ENCODE data around the gene DSG2. TPM values are rescaled to one million over a fixed set of nuclear protein-coding genes. Genes with fewer than 3 reads are reported as not detected.

Gene DSG2
- total and polyA plus RNA-seq, 3 experiments from 2014 or later, result 0.03 to 0.09 (median 0.07) TPM

- no peaks in the 10 kb centered on the region for H3K9me3 ChIP-seq (ENCODE audit: low read length)
- CTCF ChIA-PET, result no interaction called here
- H3K36me3 Mint-ChIP-seq, result no peaks in the 10 kb centered on the region
- no peak overlapping the region for H3K27ac ChIP-seq (ENCODE audit: low read depth, low read length)
- no peaks in the 10 kb centered on the region for H3K36me3 ChIP-seq (ENCODE audit: insufficient read depth, low read length)
- H3K4me3 Mint-ChIP-seq, result no peak overlapping the region
- POLR2A ChIA-PET, result no interaction called here
- no peak overlapping the region for H3K4me3 ChIP-seq (ENCODE audit: low read length)
- H3K4me1 Mint-ChIP-seq, result no peaks in the 10 kb centered on the region
- H3K27me3 ChIP-seq (ENCODE audit: insufficient read depth, low read length, poor library complexity, severe bottlenecking), result no peaks in the 10 kb centered on the region
- no peaks in the 10 kb centered on the region for H3K9me3 Mint-ChIP-seq
- no peaks in the 10 kb centered on the region for H3K4me1 ChIP-seq (ENCODE audit: insufficient read depth, low read length)
- H3K27me3 Mint-ChIP-seq, result peaks cover 1 to 3% of the 10 kb centered on the region in 2 donors
- DNase-seq, result no peak
- no peak overlapping the region for H3K27ac Mint-ChIP-seq
These were observed 13.5 kb upstream of the DSG2 start for GRCh38 chr18:31484461-31484860.

- Histone ChIP-seq H3K4me3 (ENCODE audit: low read length) (no peak overlapping the region), H3K9me3 (ENCODE audit: low read length) (no peaks in the 10 kb centered on the region), H3K4me1 (ENCODE audit: insufficient read depth, low read length) (no peaks in the 10 kb centered on the region), H3K27me3 (ENCODE audit: insufficient read depth, low read length, poor library complexity, severe bottlenecking) (no peaks in the 10 kb centered on the region), H3K36me3 (ENCODE audit: insufficient read depth, low read length) (no peaks in the 10 kb centered on the region), H3K27ac (ENCODE audit: low read depth, low read length) (no peak overlapping the region)
- Mint-ChIP-seq H3K36me3 (no peaks in the 10 kb centered on the region), H3K4me1 (no peaks in the 10 kb centered on the region), H3K27me3 (peaks cover 1 to 3% of the 10 kb centered on the region in 2 donors), H3K4me3 (no peak overlapping the region), H3K27ac (no peak overlapping the region), H3K9me3 (no peaks in the 10 kb centered on the region)
- POLR2A ChIA-PET, result no interaction called here
- CTCF ChIA-PET, result no interaction called here
- no peak for DNase-seq
These were observed 11.8 kb upstream of the DSG2 start for GRCh38 chr18:31486165-31486564.

- H3K27me3 ChIP-seq (ENCODE audit: insufficient read depth, low read length, poor library complexity, severe bottlenecking), result no peaks in the 10 kb centered on the region
- Mint-ChIP-seq H3K4me3 (no peak overlapping the region), H3K27ac (no peak overlapping the region), H3K4me1 (no peaks in the 10 kb centered on the region), H3K36me3 (no peaks in the 10 kb centered on the region), H3K27me3 (peaks cover 3% of the 10 kb centered on the region in 2 donors), H3K9me3 (peaks cover 0 to 2% (median 0%) of the 10 kb centered on the region in 5 donors)
- H3K4me3 ChIP-seq (ENCODE audit: low read length), result no peak overlapping the region
- no peaks in the 10 kb centered on the region for H3K4me1 ChIP-seq (ENCODE audit: insufficient read depth, low read length)
- no peaks in the 10 kb centered on the region for H3K36me3 ChIP-seq (ENCODE audit: insufficient read depth, low read length)
- H3K27ac ChIP-seq (ENCODE audit: low read depth, low read length), result no peak overlapping the region
- POLR2A ChIA-PET, result no interaction called here
- no peak for DNase-seq
- CTCF ChIA-PET, result no interaction called here
- H3K9me3 ChIP-seq (ENCODE audit: low read length), result no peaks in the 10 kb centered on the region
These were observed 10.5 kb upstream of the DSG2 start for GRCh38 chr18:31487246-31488015.

GRCh38 chr18:31489311-31489710 lies 8.7 kb upstream of the DSG2 start:
- H3K36me3 Mint-ChIP-seq, result no peaks in the 10 kb centered on the region
- POLR2A ChIA-PET, result no interaction called here

GRCh38 chr18:31490387-31490786 lies 7.6 kb upstream of the DSG2 start:
- Mint-ChIP-seq H3K27me3 (peaks cover 1 to 10% of the 10 kb centered on the region in 2 donors), H3K27ac (no peak overlapping the region), H3K4me3 (no peak overlapping the region), H3K36me3 (no peaks in the 10 kb centered on the region), H3K9me3 (peaks cover 0 to 2% (median 0%) of the 10 kb centered on the region in 5 donors), H3K4me1 (no peaks in the 10 kb centered on the region)
- no peaks in the 10 kb centered on the region for H3K4me1 ChIP-seq (ENCODE audit: insufficient read depth, low read length)
- H3K4me3 ChIP-seq (ENCODE audit: low read length), result no peak overlapping the region
- no peaks in the 10 kb centered on the region for H3K36me3 ChIP-seq (ENCODE audit: insufficient read depth, low read length)
- H3K27me3 ChIP-seq (ENCODE audit: insufficient read depth, low read length, poor library complexity, severe bottlenecking), result no peaks in the 10 kb centered on the region
- H3K9me3 ChIP-seq (ENCODE audit: low read length), result no peaks in the 10 kb centered on the region
- no peak for DNase-seq
- POLR2A ChIA-PET, result no interaction called here
- CTCF ChIA-PET, result no interaction called here
- H3K27ac ChIP-seq (ENCODE audit: low read depth, low read length), result no peak overlapping the region

More at GRCh38 chr18:31489311-31489710, 8.7 kb upstream of the DSG2 start:
- no peak for DNase-seq
- Mint-ChIP-seq H3K27ac (no peak overlapping the region), H3K27me3 (peaks cover 3 to 9% of the 10 kb centered on the region in 2 donors), H3K9me3 (peaks cover 0 to 2% (median 0%) of the 10 kb centered on the region in 5 donors), H3K4me3 (no peak overlapping the region), H3K4me1 (no peaks in the 10 kb centered on the region)
- H3K36me3 ChIP-seq (ENCODE audit: insufficient read depth, low read length), result no peaks in the 10 kb centered on the region
- no peaks in the 10 kb centered on the region for H3K27me3 ChIP-seq (ENCODE audit: insufficient read depth, low read length, poor library complexity, severe bottlenecking)
- H3K4me1 ChIP-seq (ENCODE audit: insufficient read depth, low read length), result no peaks in the 10 kb centered on the region
- H3K9me3 ChIP-seq (ENCODE audit: low read length), result no peaks in the 10 kb centered on the region
- CTCF ChIA-PET, result no interaction called here
- no peak overlapping the region for H3K27ac ChIP-seq (ENCODE audit: low read depth, low read length)
- no peak overlapping the region for H3K4me3 ChIP-seq (ENCODE audit: low read length)

DNA sequence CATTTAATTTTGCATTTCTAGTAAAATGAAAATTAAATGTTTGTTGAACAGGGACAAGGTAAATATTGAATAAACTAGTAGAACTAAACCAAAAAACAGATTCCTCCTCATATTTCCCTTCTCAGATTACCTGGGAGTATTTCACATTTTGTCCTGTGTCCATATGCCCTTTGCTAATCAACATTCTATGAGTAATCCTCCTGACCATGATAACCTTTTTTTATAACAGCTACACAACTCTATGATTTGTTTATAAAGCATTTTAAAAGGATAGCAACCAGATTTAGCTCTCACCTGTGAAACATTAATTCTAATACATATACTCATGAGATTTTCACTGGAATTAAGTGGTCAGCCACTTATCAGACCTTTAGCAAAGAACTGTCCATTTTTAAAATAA lies 7.1 kb upstream of the DSG2 start:
- POLR2A ChIA-PET, result no interaction called here
- no peak overlapping the region for H3K27ac Mint-ChIP-seq
- Histone ChIP-seq H3K4me3 (ENCODE audit: low read length) (no peak overlapping the region), H3K36me3 (ENCODE audit: insufficient read depth, low read length) (no peaks in the 10 kb centered on the region), H3K27me3 (ENCODE audit: insufficient read depth, low read length, poor library complexity, severe bottlenecking) (no peaks in the 10 kb centered on the region), H3K9me3 (ENCODE audit: low read length) (no peaks in the 10 kb centered on the region), H3K27ac (ENCODE audit: low read depth, low read length) (no peak overlapping the region), H3K4me1 (ENCODE audit: insufficient read depth, low read length) (no peaks in the 10 kb centered on the region)
- no peaks in the 10 kb centered on the region for H3K4me1 Mint-ChIP-seq
- DNase-seq, result no peak
- H3K27me3 Mint-ChIP-seq, result peaks cover 6 to 12% of the 10 kb centered on the region in 2 donors
- CTCF ChIA-PET, result no interaction called here
- no peaks in the 10 kb centered on the region for H3K36me3 Mint-ChIP-seq
- peaks cover 0 to 2% (median 0%) of the 10 kb centered on the region in 5 donors for H3K9me3 Mint-ChIP-seq
- H3K4me3 Mint-ChIP-seq, result no peak overlapping the region

DNA sequence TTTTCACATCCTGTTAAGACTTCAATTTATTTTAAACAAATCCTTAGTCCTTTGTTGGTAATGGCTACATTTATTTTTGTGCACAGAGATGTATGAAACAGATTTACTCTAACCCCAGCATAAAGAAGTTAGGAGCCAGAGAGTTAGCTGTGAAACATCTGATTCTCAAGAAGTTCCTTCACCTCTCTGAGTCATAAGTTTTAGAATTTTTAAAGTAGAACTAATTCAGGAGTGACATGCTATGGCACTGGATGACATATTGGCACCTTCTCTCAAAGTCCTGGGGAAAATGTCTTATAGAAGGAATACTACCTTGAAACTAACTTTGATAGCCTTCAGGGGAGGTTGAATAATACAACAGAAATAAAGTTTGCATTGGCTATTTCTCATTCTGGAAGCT lies 6.4 kb upstream of the DSG2 start:
- Histone ChIP-seq H3K36me3 (ENCODE audit: insufficient read depth, low read length) (no peaks in the 10 kb centered on the region), H3K4me3 (ENCODE audit: low read length) (no peak overlapping the region), H3K27ac (ENCODE audit: low read depth, low read length) (no peak overlapping the region), H3K9me3 (ENCODE audit: low read length) (no peaks in the 10 kb centered on the region), H3K27me3 (ENCODE audit: insufficient read depth, low read length, poor library complexity, severe bottlenecking) (no peaks in the 10 kb centered on the region), H3K4me1 (ENCODE audit: insufficient read depth, low read length) (no peaks in the 10 kb centered on the region)
- ChIA-PET POLR2A (no interaction called here), CTCF (no interaction called here)
- DNase-seq, result no peak
- peaks cover 12 to 15% of the 10 kb centered on the region in 2 donors for H3K27me3 Mint-ChIP-seq
- H3K9me3 Mint-ChIP-seq, result peaks cover 0 to 2% (median 2%) of the 10 kb centered on the region in 5 donors
- no peak overlapping the region for H3K4me3 Mint-ChIP-seq
- H3K4me1 Mint-ChIP-seq, result no peaks in the 10 kb centered on the region
- no peak overlapping the region for H3K27ac Mint-ChIP-seq
- H3K36me3 Mint-ChIP-seq, result no peaks in the 10 kb centered on the region

- ChIA-PET CTCF (no interaction called here), POLR2A (no interaction called here)
- Histone ChIP-seq H3K9me3 (ENCODE audit: low read length) (no peaks in the 10 kb centered on the region), H3K27me3 (ENCODE audit: insufficient read depth, low read length, poor library complexity, severe bottlenecking) (peaks cover 4% of the 10 kb centered on the region), H3K4me3 (ENCODE audit: low read length) (no peak overlapping the region), H3K36me3 (ENCODE audit: insufficient read depth, low read length) (no peaks in the 10 kb centered on the region), H3K27ac (ENCODE audit: low read depth, low read length) (no peak overlapping the region), H3K4me1 (ENCODE audit: insufficient read depth, low read length) (no peaks in the 10 kb centered on the region)
- H3K4me1 Mint-ChIP-seq, result no peaks in the 10 kb centered on the region
- H3K4me3 Mint-ChIP-seq, result no peak overlapping the region
- no peaks in the 10 kb centered on the region for H3K36me3 Mint-ChIP-seq
- no peak for DNase-seq
- peaks cover 0 to 5% (median 2%) of the 10 kb centered on the region in 5 donors for H3K9me3 Mint-ChIP-seq
- H3K27me3 Mint-ChIP-seq, result peaks cover 21 to 24% of the 10 kb centered on the region in 2 donors
- H3K27ac Mint-ChIP-seq, result no peak overlapping the region
These were observed 5.3 kb upstream of the DSG2 start for GRCh38 chr18:31492671-31493070.
